Activated CD4-positive, alpha-beta T cell treated with anti-CD3 and anti-CD28 coated beads, Interleukin-2, amount 50 U/mL, for 24 hours (primary cell): Measurements from ENCODE around the gene ARID1B.

ENCODE experiments used
- DNase-seq, 2 donors: peaks; one replicate each; pipeline ENCODE4 v3.0.0-alpha.2; 2020; ENCODE audit warnings: low read depth in 1 of 2, low spot score in 1 of 2

The ARID1B gene

GRCh38 chr6:157259443-157259842 is 482.3 kb downstream of the ARID1B start:
- no peak for DNase-seq
